ENCODE data around the gene STAM2. TPM values are rescaled to one million over a fixed set of nuclear protein-coding genes. Genes with fewer than 3 reads are reported as not detected.
"Not testable (repeated sequence)": the region's sequence is repeated elsewhere in the genome, so short reads cannot be mapped to it uniquely, and the experiment has no call there.

STAM2 gene
- total and polyA plus RNA-seq, 2 donors = 13.0 to 23.0 TPM

- H3K4me1 ChIP-seq (ENCODE audit: control insufficient read depth in 2 of 2, insufficient read depth in 2 of 2, low read length in 2 of 2) = peaks cover 3 to 12% of the 10 kb centered on the region in 2 donors
- WGBS = 9% methylated on average over 29 of the region's 29 CpGs
- H3K36me3 ChIP-seq (ENCODE audit: control insufficient read depth in 2 of 2, insufficient read depth in 2 of 2, low read length in 1 of 2) = no peaks in the 10 kb centered on the region
These were observed 651 bp upstream of the STAM2 start for GRCh38 chr2:152176113-152176714.

DNA sequence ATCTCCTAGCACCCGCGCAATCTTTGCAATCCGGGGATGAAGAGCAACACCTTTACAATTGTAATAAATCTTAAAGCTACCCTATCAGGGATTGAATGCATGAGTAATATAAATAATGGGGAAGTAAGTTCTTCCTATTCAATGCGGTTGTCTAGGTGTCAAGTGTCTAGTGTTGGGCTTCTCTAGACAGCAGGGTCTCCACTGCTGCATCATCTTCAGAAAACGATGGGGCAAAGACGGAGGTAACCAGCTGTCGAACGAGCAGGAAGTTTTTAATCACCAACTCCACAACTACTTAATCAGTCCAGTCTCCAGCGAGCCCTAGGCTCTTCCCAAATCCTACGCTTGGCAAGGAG is 573 bp downstream of the STAM2 start:
- peak overlapping the region; percentile 85 to 100 for H3K4me3 ChIP-seq (ENCODE audit: low read length in 2 of 2)
- H3K27ac ChIP-seq (ENCODE audit: low read depth in 1 of 2, low read length in 1 of 2) = peak overlapping the region; percentile 89 to 95
- WGBS = 1% methylated on average over 10 of the region's 10 CpGs
- H3K27me3 ChIP-seq (ENCODE audit: control insufficient read depth in 2 of 2, insufficient read depth in 1 of 2, low read length in 1 of 2) = no peaks in the 10 kb centered on the region
- H3K9me3 ChIP-seq (ENCODE audit: control insufficient read depth in 2 of 2, insufficient read depth in 1 of 2, low read length in 1 of 2) = peaks cover 0 to 7% of the 10 kb centered on the region in 2 donors
- no peak for DNase-seq (ENCODE audit: low read depth in 6 of 9, low spot score in 9 of 9)
- peaks cover 3 to 12% of the 10 kb centered on the region in 2 donors for H3K4me1 ChIP-seq (ENCODE audit: control insufficient read depth in 2 of 2, insufficient read depth in 2 of 2, low read length in 2 of 2)
- no peaks in the 10 kb centered on the region for H3K36me3 ChIP-seq (ENCODE audit: control insufficient read depth in 2 of 2, insufficient read depth in 2 of 2, low read length in 1 of 2)

More at GRCh38 chr2:152176113-152176714, 651 bp upstream of the STAM2 start:
- Histone ChIP-seq H3K4me3 (ENCODE audit: low read length in 2 of 2) (peak overlapping the region; percentile 85 to 100), H3K9me3 (ENCODE audit: control insufficient read depth in 2 of 2, insufficient read depth in 1 of 2, low read length in 1 of 2) (peaks cover 0 to 7% of the 10 kb centered on the region in 2 donors), H3K27ac (ENCODE audit: low read depth in 1 of 2, low read length in 1 of 2) (peak overlapping the region; percentile 79 to 89), H3K27me3 (ENCODE audit: control insufficient read depth in 2 of 2, insufficient read depth in 1 of 2, low read length in 1 of 2) (no peaks in the 10 kb centered on the region)
- no peak for DNase-seq (ENCODE audit: low read depth in 6 of 9, low spot score in 9 of 9)

DNA sequence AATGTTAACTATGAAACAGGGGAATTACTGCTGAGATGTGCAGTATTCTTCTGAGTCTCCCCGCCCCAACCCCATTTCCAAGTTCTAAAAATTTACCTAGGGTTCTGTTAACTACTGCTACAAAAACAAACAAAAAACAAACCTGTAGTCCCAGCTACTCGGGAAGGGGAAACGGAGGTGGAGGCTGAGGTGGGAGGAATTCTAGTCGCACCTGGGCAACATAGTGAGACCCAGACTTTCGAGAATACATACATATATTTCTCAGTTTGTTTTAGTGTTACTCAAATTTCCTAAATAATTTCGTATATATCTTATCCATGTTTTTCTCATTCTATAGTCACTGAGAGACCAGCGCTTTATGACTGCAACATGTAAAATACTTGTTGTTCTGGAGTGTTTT is 989 bp downstream of the STAM2 start:
- Histone ChIP-seq H3K4me1 (ENCODE audit: control insufficient read depth in 2 of 2, insufficient read depth in 2 of 2, low read length in 2 of 2) (peaks cover 3 to 12% of the 10 kb centered on the region in 2 donors), H3K9me3 (ENCODE audit: control insufficient read depth in 2 of 2, insufficient read depth in 1 of 2, low read length in 1 of 2) (peaks cover 0 to 7% of the 10 kb centered on the region in 2 donors)
- 63% methylated on average over 7 of the region's 7 CpGs for WGBS

GRCh38 chr2:152173831-152174230 is 1.7 kb downstream of the STAM2 start:
- Histone ChIP-seq H3K4me1 (ENCODE audit: control insufficient read depth in 2 of 2, insufficient read depth in 2 of 2, low read length in 2 of 2) (peaks cover 3 to 12% of the 10 kb centered on the region in 2 donors), H3K27me3 (ENCODE audit: control insufficient read depth in 2 of 2, insufficient read depth in 1 of 2, low read length in 1 of 2) (no peaks in the 10 kb centered on the region), H3K4me3 (ENCODE audit: low read length in 2 of 2) (no peak overlapping the region), H3K9me3 (ENCODE audit: control insufficient read depth in 2 of 2, insufficient read depth in 1 of 2, low read length in 1 of 2) (peaks cover 0 to 7% of the 10 kb centered on the region in 2 donors), H3K36me3 (ENCODE audit: control insufficient read depth in 2 of 2, insufficient read depth in 2 of 2, low read length in 1 of 2) (no peaks in the 10 kb centered on the region), H3K27ac (ENCODE audit: low read depth in 1 of 2, low read length in 1 of 2) (no peak overlapping the region)
- 96% methylated on average over 2 of the region's 2 CpGs for whole genome bisulfite sequencing
- DNase-seq (ENCODE audit: low read depth in 6 of 9, low spot score in 9 of 9) = no peak

More for the DNA sequence above, 989 bp downstream of the STAM2 start:
- H3K27ac ChIP-seq (ENCODE audit: low read depth in 1 of 2, low read length in 1 of 2) = no peak overlapping the region
- DNase-seq (ENCODE audit: low read depth in 6 of 9, low spot score in 9 of 9) = no peak
- H3K36me3 ChIP-seq (ENCODE audit: control insufficient read depth in 2 of 2, insufficient read depth in 2 of 2, low read length in 1 of 2) = no peaks in the 10 kb centered on the region
- no peaks in the 10 kb centered on the region for H3K27me3 ChIP-seq (ENCODE audit: control insufficient read depth in 2 of 2, insufficient read depth in 1 of 2, low read length in 1 of 2)
- H3K4me3 ChIP-seq (ENCODE audit: low read length in 2 of 2) = peak overlapping the region; percentile 85 to 100

DNA sequence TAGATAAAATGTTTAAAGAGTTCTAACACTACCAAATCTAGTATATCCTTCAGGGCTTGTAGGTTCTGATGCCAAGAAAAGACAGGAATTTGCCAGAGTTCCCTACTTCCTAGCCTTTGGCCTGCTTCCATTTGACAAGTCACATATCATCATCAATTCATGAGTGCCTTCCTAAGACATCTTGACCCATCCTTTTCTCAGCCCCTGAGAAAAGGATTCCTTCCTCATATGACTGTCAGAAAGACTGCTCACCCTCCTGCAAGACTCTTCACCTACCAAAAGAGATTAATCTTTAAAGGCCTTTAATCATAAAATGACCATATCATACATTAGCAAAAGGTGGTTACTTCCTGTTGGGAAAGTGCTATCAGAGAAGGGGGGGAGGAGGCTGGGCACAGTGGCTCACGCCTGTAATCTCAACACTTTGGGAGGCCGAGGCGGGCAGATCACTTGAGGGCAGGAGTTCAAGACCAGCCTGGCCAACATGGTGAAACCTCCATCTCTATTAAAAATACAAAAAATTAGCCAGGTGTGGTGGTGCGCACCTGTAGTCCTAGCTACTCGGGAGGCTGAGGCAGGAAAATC is 3.3 kb downstream of the STAM2 start:
- not testable (repeated sequence) for H3K27ac ChIP-seq (ENCODE audit: low read depth in 1 of 2, low read length in 1 of 2); H3K36me3 ChIP-seq (ENCODE audit: control insufficient read depth in 2 of 2, insufficient read depth in 2 of 2, low read length in 1 of 2); H3K27me3 ChIP-seq (ENCODE audit: control insufficient read depth in 2 of 2, insufficient read depth in 1 of 2, low read length in 1 of 2); H3K9me3 ChIP-seq (ENCODE audit: control insufficient read depth in 2 of 2, insufficient read depth in 1 of 2, low read length in 1 of 2); DNase-seq (ENCODE audit: low read depth in 6 of 9, low spot score in 9 of 9); H3K4me3 ChIP-seq (ENCODE audit: low read length in 2 of 2)
- peaks cover 3 to 12% of the 10 kb centered on the region in 2 donors for H3K4me1 ChIP-seq (ENCODE audit: control insufficient read depth in 2 of 2, insufficient read depth in 2 of 2, low read length in 2 of 2)
- 97% methylated on average over 5 of the region's 5 CpGs for WGBS

GRCh38 chr2:152171718-152172117 is 3.8 kb downstream of the STAM2 start:
- 89% methylated on average over 4 of the region's 4 CpGs for WGBS
- H3K9me3 ChIP-seq (ENCODE audit: control insufficient read depth in 2 of 2, insufficient read depth in 1 of 2, low read length in 1 of 2) = peaks cover 0 to 7% of the 10 kb centered on the region in 2 donors
- no peak for DNase-seq (ENCODE audit: low read depth in 6 of 9, low spot score in 9 of 9)
- no peaks in the 10 kb centered on the region for H3K27me3 ChIP-seq (ENCODE audit: control insufficient read depth in 2 of 2, insufficient read depth in 1 of 2, low read length in 1 of 2)
- no peaks in the 10 kb centered on the region for H3K36me3 ChIP-seq (ENCODE audit: control insufficient read depth in 2 of 2, insufficient read depth in 2 of 2, low read length in 1 of 2)
- no peak overlapping the region for H3K4me3 ChIP-seq (ENCODE audit: low read length in 2 of 2)
- H3K4me1 ChIP-seq (ENCODE audit: control insufficient read depth in 2 of 2, insufficient read depth in 2 of 2, low read length in 2 of 2) = peaks cover 3 to 12% of the 10 kb centered on the region in 2 donors
- no peak overlapping the region for H3K27ac ChIP-seq (ENCODE audit: low read depth in 1 of 2, low read length in 1 of 2)

DNA sequence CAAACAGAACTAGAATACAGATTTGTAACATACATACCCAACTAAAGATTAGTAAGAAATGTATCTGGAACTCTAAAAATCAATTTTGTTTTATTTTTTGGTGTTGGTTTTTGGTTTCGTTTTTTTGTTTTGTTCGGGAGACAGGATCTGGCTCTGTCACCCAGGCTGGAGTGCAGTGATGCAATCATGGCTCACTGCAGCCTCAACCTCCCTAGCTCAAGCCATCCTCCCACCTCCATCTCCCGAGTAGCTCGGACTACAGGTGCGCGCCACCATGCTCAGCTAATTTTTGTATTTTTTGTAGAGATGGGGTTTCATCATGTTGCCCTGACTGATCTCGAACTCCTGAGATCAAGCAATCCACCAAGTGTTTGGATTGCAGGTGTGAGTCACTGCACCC is 6.4 kb downstream of the STAM2 start:
- not testable (repeated sequence) for DNase-seq (ENCODE audit: low read depth in 6 of 9, low spot score in 9 of 9); H3K27ac ChIP-seq (ENCODE audit: low read depth in 1 of 2, low read length in 1 of 2)
- WGBS = 97% methylated on average over 7 of the region's 7 CpGs

GRCh38 chr2:152167470-152167869 is 8.1 kb downstream of the STAM2 start:
- H3K27ac ChIP-seq (ENCODE audit: low read depth in 1 of 2, low read length in 1 of 2); DNase-seq (ENCODE audit: low read depth in 6 of 9, low spot score in 9 of 9); H3K9me3 ChIP-seq (ENCODE audit: control insufficient read depth in 2 of 2, insufficient read depth in 1 of 2, low read length in 1 of 2); H3K4me1 ChIP-seq (ENCODE audit: control insufficient read depth in 2 of 2, insufficient read depth in 2 of 2, low read length in 2 of 2); H3K27me3 ChIP-seq (ENCODE audit: control insufficient read depth in 2 of 2, insufficient read depth in 1 of 2, low read length in 1 of 2); H3K4me3 ChIP-seq (ENCODE audit: low read length in 2 of 2); H3K36me3 ChIP-seq (ENCODE audit: control insufficient read depth in 2 of 2, insufficient read depth in 2 of 2, low read length in 1 of 2): not testable (repeated sequence)
- WGBS = 98% methylated on average over 1 of the region's 1 CpG

More for the DNA sequence above, 6.4 kb downstream of the STAM2 start:
- H3K4me1 ChIP-seq (ENCODE audit: control insufficient read depth in 2 of 2, insufficient read depth in 2 of 2, low read length in 2 of 2); H3K4me3 ChIP-seq (ENCODE audit: low read length in 2 of 2); H3K27me3 ChIP-seq (ENCODE audit: control insufficient read depth in 2 of 2, insufficient read depth in 1 of 2, low read length in 1 of 2); H3K9me3 ChIP-seq (ENCODE audit: control insufficient read depth in 2 of 2, insufficient read depth in 1 of 2, low read length in 1 of 2); H3K36me3 ChIP-seq (ENCODE audit: control insufficient read depth in 2 of 2, insufficient read depth in 2 of 2, low read length in 1 of 2): not testable (repeated sequence)

- no peak overlapping the region for H3K4me3 ChIP-seq (ENCODE audit: low read length in 2 of 2)
- H3K27ac ChIP-seq (ENCODE audit: low read depth in 1 of 2, low read length in 1 of 2) = no peak overlapping the region
- WGBS = 38% methylated on average over 2 of the region's 2 CpGs
These were observed 8.5 kb downstream of the STAM2 start for GRCh38 chr2:152167065-152167464.

More at GRCh38 chr2:152167065-152167464, 8.5 kb downstream of the STAM2 start:
- peaks cover 0 to 8% of the 10 kb centered on the region in 2 donors for H3K9me3 ChIP-seq (ENCODE audit: control insufficient read depth in 2 of 2, insufficient read depth in 1 of 2, low read length in 1 of 2)
- no peaks in the 10 kb centered on the region for H3K36me3 ChIP-seq (ENCODE audit: control insufficient read depth in 2 of 2, insufficient read depth in 2 of 2, low read length in 1 of 2)
- no peaks in the 10 kb centered on the region for H3K27me3 ChIP-seq (ENCODE audit: control insufficient read depth in 2 of 2, insufficient read depth in 1 of 2, low read length in 1 of 2)
- no peak for DNase-seq (ENCODE audit: low read depth in 6 of 9, low spot score in 9 of 9)
- H3K4me1 ChIP-seq (ENCODE audit: control insufficient read depth in 2 of 2, insufficient read depth in 2 of 2, low read length in 2 of 2) = peaks cover 0 to 2% of the 10 kb centered on the region in 2 donors

All from thymus (tissue), 11 donors.